GM19023 (cell line): Measurements from ENCODE around the gene CRB2.

Experiments
- ATAC-seq: cut with Tn5 transposase; IDR thresholded peaks from one replicate; pipeline ENCODE4 v1.9.1; 2021; ENCODE audit warnings: mild to moderate bottlenecking, moderate library complexity; ENCODE audit not compliant: unreplicated experiment

The CRB2 gene

GRCh38 chr9:123418506-123418905, 62.5 kb downstream of the CRB2 start:
- no peak for ATAC-seq

DNA sequence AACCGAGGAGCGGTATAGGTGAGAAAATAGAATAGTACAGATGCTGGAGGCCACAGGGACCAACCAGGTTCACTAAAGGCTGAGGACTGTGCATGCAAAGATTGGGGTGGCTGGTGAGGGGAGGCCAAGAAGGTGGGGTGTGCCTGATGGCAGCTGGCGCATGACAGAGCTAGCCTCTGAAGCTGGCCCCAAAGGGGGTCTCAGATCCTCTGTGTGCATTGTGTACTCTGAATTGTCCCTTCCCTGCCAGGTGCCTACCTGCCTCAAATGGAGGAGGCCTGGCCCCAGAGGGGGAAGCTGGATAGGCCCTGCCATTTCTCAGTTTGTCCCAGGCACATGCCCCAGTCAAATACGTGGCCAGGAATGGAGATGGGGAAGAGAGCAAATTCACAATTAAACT, 63.1 kb downstream of the CRB2 start:
- no peak for ATAC-seq

DNA sequence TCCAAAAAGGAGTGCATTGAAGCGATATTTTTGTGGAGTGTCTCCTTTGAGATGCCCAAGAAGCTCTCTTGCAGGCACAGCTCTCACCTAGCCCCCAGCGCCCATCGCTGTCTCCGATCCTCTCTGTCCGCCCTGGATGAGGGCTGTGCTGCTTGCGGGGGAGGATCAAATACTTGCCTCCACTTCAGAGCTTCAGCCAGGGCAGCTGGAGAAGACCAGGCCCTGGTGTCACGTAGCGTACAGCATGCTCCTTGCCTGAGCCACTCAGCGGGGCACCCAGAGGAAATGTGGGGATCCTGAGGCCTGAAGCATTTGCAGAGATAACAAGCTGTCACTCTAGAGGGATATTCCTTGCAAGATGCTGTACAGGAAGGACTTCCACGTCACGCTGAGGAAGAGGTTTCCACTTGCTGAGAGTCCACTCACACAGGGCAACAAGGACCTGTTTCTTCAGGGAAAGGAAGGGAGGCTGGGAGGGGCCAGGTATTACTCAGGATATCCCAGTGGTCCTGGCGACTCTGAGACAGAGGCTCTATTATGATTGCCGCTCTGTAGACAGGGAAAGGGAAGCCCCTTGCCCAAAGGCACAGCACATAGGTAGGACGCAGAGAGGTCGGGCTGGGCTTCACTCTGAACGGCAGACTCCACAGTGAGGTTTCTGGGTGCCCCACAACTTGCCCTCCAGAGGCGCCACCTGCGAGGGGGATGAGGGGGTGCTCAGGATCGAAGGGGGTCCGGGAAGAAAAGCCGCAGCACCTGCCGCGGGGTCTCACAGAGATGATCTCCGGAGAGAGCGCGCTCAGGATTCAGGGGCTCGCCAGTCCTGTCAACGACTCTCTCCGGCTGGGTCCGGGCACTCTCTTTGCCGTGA, 64.0 kb downstream of the CRB2 start:
- ATAC-seq, result no peak

GRCh38 chr9:123420592-123421111, 64.7 kb downstream of the CRB2 start:
- ATAC-seq, result no peak

DNA sequence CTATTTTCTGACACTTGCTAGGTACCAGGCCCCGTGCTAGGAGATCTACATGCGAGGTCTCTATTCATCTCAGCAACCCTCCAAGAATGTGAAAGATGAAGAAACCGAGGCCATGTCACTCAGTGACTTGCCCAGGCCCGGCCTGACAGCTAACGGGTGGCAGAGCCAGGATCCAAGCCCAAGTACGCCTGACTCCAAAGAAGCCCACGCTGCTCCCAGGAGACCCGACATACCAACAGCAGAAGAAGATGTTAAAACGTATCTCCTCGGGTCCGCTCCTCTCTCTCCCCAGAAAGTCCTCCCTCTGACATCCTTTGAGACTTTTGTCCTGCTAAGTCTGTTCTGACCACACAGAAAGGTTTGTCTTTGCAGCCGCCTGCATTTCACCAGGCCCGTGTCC, 65.2 kb downstream of the CRB2 start:
- no peak for ATAC-seq

DNA sequence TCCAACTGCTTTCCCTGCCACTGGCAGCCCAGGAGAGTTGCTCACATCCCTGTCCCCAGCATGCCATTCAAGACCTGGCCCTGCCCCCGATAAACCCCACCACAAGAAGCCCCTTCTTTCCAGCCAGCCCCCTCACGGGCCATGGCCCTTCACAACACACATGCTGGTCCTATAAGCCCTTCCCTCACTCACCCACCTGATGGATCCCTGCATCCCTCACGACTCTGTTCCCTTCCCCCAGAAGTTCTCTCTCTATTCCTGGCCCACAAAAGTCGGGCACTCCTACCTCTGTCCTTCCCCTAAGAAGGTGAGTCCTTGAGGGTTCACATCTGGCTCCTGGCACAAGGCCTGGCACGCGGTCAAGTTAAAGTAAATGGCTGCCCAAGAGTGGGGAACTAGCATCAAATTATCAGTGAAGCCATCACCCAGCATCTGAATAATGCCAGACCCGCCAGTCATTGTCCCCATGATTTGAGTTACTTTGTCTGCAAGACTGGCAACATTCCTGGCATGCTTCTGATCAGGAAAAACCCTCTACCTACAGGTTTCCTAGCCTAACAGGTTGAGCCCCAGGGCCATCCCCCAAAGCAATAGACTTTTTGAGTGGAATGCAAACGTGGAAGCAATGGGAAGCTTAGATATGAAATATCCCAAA, 65.9 kb downstream of the CRB2 start:
- no peak for ATAC-seq

DNA sequence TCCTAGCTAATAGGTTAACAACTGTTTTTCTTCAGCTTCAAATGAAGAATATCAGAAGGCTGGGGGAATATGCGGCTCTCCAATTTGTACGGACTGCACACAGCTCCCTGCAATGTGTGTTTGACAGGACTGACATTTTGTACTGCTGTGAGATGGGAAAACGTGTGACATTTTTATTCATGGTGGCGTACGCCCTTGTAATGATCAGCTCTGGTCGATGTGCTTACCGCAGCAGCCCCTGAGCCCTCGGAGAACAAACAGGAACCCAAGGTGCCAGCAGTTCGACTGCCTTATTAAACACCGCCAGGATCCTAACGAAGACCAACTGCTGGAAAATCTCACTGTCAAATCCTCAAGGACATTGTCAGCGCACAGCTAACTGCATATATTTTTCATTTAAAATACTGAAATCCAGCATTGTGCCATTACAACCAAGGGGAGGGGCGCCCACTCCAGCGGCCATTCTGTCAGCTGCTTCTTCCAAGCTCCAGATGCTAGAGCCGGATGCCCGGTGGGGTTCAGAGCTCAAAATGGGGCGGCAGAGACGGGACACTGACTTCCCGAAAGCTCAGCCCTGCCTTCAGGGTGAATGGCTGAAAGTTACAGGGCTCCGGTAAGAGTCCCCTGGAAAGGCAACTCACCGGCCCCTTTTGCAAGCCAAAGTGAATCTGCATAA, 66.8 kb downstream of the CRB2 start:
- ATAC-seq, result no peak

GRCh38 chr9:123423311-123423640, 67.3 kb downstream of the CRB2 start:
- ATAC-seq, result no peak

GRCh38 chr9:123424131-123424530, 68.1 kb downstream of the CRB2 start:
- no peak for ATAC-seq

DNA sequence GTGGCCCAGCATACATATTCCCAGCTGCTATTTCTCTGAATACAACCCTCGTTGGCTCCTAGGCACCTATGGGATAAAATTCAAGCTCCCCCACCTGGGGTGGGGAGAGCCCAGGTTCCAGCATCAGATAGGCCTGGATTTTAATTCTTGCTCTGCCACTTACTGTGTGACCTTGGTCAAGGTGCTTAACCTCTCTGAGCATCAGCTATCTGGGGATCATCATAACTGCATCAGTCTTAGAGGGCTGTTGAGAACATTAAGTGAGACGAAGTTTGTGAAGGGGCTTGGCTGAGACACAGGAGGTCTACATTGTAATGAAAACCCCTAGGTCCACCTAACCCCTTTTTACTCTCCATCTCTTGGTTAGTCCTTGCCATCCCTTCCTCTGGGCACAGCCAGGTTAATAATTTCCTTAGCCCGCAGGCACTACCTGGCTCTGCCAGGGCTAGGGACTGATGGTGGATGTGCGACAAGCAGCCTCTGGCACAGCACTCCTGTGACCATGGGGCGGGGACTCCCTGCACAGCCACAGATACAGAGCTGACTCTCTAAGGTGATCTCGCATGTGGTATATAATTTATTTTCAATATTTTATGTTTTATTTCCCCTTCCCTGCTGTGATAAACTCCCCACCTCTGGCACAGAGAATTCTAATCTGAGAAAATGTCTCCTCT, 68.7 kb downstream of the CRB2 start:
- ATAC-seq, result no peak

GRCh38 chr9:123425261-123425821, 69.3 kb downstream of the CRB2 start:
- ATAC-seq, result no peak

DNA sequence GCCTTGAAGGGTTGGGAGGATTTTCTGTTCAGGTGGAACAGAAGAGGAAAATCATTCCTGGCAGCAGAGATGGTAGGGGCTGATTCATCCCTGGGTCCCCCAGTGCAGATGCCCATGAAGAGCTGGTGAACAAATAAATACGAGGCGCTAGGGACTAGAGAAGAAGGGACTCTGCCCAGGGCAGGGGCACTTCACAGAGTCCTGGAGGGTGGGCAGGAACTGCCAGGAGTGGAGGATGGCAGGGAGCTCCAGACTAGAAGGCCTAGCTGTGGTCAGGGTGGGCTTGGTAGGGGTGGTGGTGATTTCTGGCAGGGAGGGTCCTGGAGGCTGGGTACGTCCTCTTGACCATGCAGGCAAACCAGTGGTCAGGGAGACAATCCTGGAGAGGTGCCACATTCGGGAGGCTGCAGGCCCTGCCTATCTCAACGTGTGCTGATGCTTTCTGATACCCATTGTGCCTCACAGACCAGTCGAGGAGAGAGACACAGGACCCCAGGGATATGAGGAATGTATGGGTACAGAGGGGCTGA, 69.9 kb downstream of the CRB2 start:
- no peak for ATAC-seq

DNA sequence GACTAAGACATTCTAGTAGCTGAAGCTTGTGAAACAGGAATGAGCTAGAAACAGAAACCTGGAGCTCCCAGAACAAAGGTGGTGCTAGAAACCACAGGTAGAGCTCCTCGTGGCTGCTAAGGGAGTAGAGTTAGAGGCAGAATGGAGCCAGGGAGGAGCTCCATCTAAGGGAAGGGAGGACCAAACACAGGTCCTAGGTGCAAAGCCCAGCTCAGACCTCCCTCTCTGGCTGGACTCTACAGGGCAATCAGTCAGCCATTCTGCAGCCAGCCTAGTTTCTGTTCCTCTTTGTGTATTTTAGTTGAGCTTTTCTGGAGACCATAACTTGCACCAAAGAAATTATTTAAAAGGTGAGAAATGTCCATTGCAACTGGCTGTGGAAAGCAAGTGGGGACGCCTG, 70.4 kb downstream of the CRB2 start:
- no peak for ATAC-seq
